Mesothelial cell of epicardium (in vitro differentiated cells): Measurements from ENCODE around the gene COL5A3. TPM values are rescaled to one million over a fixed set of nuclear protein-coding genes. Genes with fewer than 3 reads are reported as not detected.

ENCODE experiments used
- DNase-seq, 2 experiments: peaks; one replicate each; pipeline ENCODE4 v3.0.0; 2021; ENCODE audit warnings: low spot score in 2 of 2; ENCODE audit not compliant: unreplicated experiment in 2 of 2
- H3K27ac Mint-ChIP-seq: 2 replicates; pipeline ENCODE4 v1.8.0; 2021; ENCODE audit warnings: mixed read lengths
- H3K27me3 Mint-ChIP-seq: 2 replicates; pipeline ENCODE4 v1.8.0; 2021; ENCODE audit warnings: low read depth, mixed read lengths
- H3K36me3 Mint-ChIP-seq: 2 replicates; pipeline ENCODE4 v1.8.0; 2021; ENCODE audit warnings: mixed read lengths
- H3K4me1 Mint-ChIP-seq: 2 replicates; pipeline ENCODE4 v1.8.0; 2021; ENCODE audit warnings: mixed read lengths
- H3K4me3 Mint-ChIP-seq: 2 replicates; pipeline ENCODE4 v1.8.0; 2021; ENCODE audit warnings: mild to moderate bottlenecking, moderate library complexity, mixed read lengths
- H3K9me3 Mint-ChIP-seq: 2 replicates; pipeline ENCODE4 v1.8.0; 2021; ENCODE audit warnings: mixed read lengths
- CTCF ChIP-seq: fragments of 200-600 bp; sonication (generic); IDR thresholded peaks from one replicate; pipeline ENCODE4 v1.5.0; 2021; ENCODE audit warnings: antibody characterized with exemption; ENCODE audit not compliant: unreplicated experiment
- total RNA-seq: library from RNA; stranded (reverse); gene quantifications from 3 replicates; pipeline ENCODE4 v1.2.1, GENCODE V29; 2021

Gene COL5A3
- total RNA-seq, 1 donor from 2014 or later = 4.0 TPM

- DNase-seq = no peak
- no peak overlapping the region for H3K4me3 Mint-ChIP-seq
- no peak for TF ChIP-seq CTCF
- no peaks in the 10 kb centered on the region for H3K4me1 Mint-ChIP-seq
- peaks cover 32% of the 10 kb centered on the region for H3K27me3 Mint-ChIP-seq
- no peaks in the 10 kb centered on the region for H3K9me3 Mint-ChIP-seq
- no peaks in the 10 kb centered on the region for H3K36me3 Mint-ChIP-seq
- H3K27ac Mint-ChIP-seq = no peak overlapping the region
Observed at GRCh38 chr19:10019246-10019645, 8.9 kb upstream of the COL5A3 start.

GRCh38 chr19:10018786-10019185 is 8.5 kb upstream of the COL5A3 start:
- TF ChIP-seq CTCF = no peak
- peaks cover 35% of the 10 kb centered on the region for H3K27me3 Mint-ChIP-seq
- no peaks in the 10 kb centered on the region for H3K36me3 Mint-ChIP-seq
- H3K4me3 Mint-ChIP-seq = no peak overlapping the region
- no peaks in the 10 kb centered on the region for H3K9me3 Mint-ChIP-seq
- no peaks in the 10 kb centered on the region for H3K4me1 Mint-ChIP-seq
- DNase-seq = no peak
- H3K27ac Mint-ChIP-seq = no peak overlapping the region

GRCh38 chr19:10018263-10018662 is 8.0 kb upstream of the COL5A3 start:
- no peak for TF ChIP-seq CTCF
- H3K36me3 Mint-ChIP-seq = no peaks in the 10 kb centered on the region
- H3K4me1 Mint-ChIP-seq = no peaks in the 10 kb centered on the region
- DNase-seq = no peak
- H3K27me3 Mint-ChIP-seq = peaks cover 40% of the 10 kb centered on the region
- no peaks in the 10 kb centered on the region for H3K9me3 Mint-ChIP-seq
- no peak overlapping the region for H3K27ac Mint-ChIP-seq
- no peak overlapping the region for H3K4me3 Mint-ChIP-seq

GRCh38 chr19:10013834-10014618 is 3.7 kb upstream of the COL5A3 start:
- peaks cover 7% of the 10 kb centered on the region for H3K4me1 Mint-ChIP-seq
- no peaks in the 10 kb centered on the region for H3K9me3 Mint-ChIP-seq
- no peak for TF ChIP-seq CTCF
- no peak overlapping the region for H3K4me3 Mint-ChIP-seq
- H3K36me3 Mint-ChIP-seq = no peaks in the 10 kb centered on the region
- no peak for DNase-seq
- H3K27me3 Mint-ChIP-seq = peaks cover 63% of the 10 kb centered on the region
- no peak overlapping the region for H3K27ac Mint-ChIP-seq

- Mint-ChIP-seq H3K27me3 (peaks cover 68% of the 10 kb centered on the region), H3K9me3 (no peaks in the 10 kb centered on the region), H3K36me3 (no peaks in the 10 kb centered on the region), H3K4me3 (no peak within 1 kb of the TSS), H3K4me1 (peaks cover 14% of the 10 kb centered on the region), H3K27ac (no peak within 1 kb of the TSS)
- DNase-seq = no peak
- no peak for TF ChIP-seq CTCF
Observed at GRCh38 chr19:10013316-10013715, 3.0 kb upstream of the COL5A3 start, which contains the start of gene RDH8. Gene RDH8, plus strand, starts transcription at chr19:10013483. Its CDS starts 15 bp downstream, at chr19:10013498.
